Lower lobe of right lung (tissue), 2 donors: ENCODE measurements around the gene RCC1. TPM values are rescaled to one million over a fixed set of nuclear protein-coding genes. Genes with fewer than 3 reads are reported as not detected.
A peak's percentile ranks its signal among the peaks of the same experiment; 100 is the strongest.
"Not testable (repeated sequence)": the region's sequence is repeated elsewhere in the genome, so short reads cannot be mapped to it uniquely, and the experiment has no call there.

Experiments
- ATAC-seq, 2 donors: fragments of 200-7000 bp; cut with Tn5 transposase; one replicate each; pipeline ENCODE4 v1.9.1; 2020 to 2022; ENCODE audit warnings: mild to moderate bottlenecking in 2 of 2, moderate library complexity in 2 of 2
- DNase-seq: peaks from one replicate; pipeline ENCODE4 v3.0.0-alpha.2; 2020
- H3K27ac ChIP-seq: fragments of 200-600 bp; one replicate; pipeline ENCODE4 v1.8.0; 2022
- H3K27me3 ChIP-seq: fragments of 200-600 bp; one replicate; pipeline ENCODE4 v1.8.0; 2022; ENCODE audit warnings: low read depth
- H3K36me3 ChIP-seq: fragments of 200-600 bp; one replicate; pipeline ENCODE4 v1.8.0; 2022; ENCODE audit warnings: mild to moderate bottlenecking
- H3K4me1 ChIP-seq: fragments of 200-600 bp; one replicate; pipeline ENCODE4 v1.8.0; 2022
- H3K4me3 ChIP-seq: fragments of 200-600 bp; one replicate; pipeline ENCODE4 v1.8.0; 2022; ENCODE audit warnings: mild to moderate bottlenecking
- H3K9me3 ChIP-seq: fragments of 200-600 bp; one replicate; pipeline ENCODE4 v1.8.0; 2022
- CTCF ChIP-seq: fragments of 200-600 bp; IDR thresholded peaks from one replicate; pipeline ENCODE4 v1.8.0; 2022; ENCODE audit warnings: antibody characterized with exemption, mild to moderate bottlenecking
- intact Hi-C: fragments of 100-400 bp; cut with DNase I; formaldehyde crosslinking; loops from one replicate; pipeline ENCODE4 v1.11.0; 2022
- total RNA-seq: library from RNA; stranded (reverse); fragmentation: NEBNext Ultra II Directional; extraction: Animal tissue kit (Norgen Biotek cat#: 25700); gene quantifications from one replicate; pipeline ENCODE4 v1.2.1, GENCODE V29; 2021
- donor health status: DM: no; HTN: yes; CAD: no; lungs with severe emphysema.

Gene RCC1
- total RNA-seq, 1 donor from 2014 or later, result 29.1 TPM

GRCh38 chr1:28580722-28581530 lies 75.1 kb downstream of the RCC1 start:
- Histone ChIP-seq H3K27me3 (no peaks in the 10 kb centered on the region), H3K4me3 (peak overlapping the region; percentile 96), H3K4me1 (peaks cover 32% of the 10 kb centered on the region), H3K27ac (peak overlapping the region; percentile 91), H3K9me3 (no peaks in the 10 kb centered on the region), H3K36me3 (peaks cover 43% of the 10 kb centered on the region)
- ATAC-seq (peak; percentile 43), DNase-seq (peak; percentile 60)
- TF ChIP-seq CTCF, result no peak
- intact Hi-C loops, result no loop called here

- ATAC-seq (peak; percentile 99), DNase-seq (peak; percentile 98)
- peaks cover 39% of the 10 kb centered on the region for H3K36me3 ChIP-seq
- no peaks in the 10 kb centered on the region for H3K9me3 ChIP-seq
- H3K4me1 ChIP-seq, result peaks cover 32% of the 10 kb centered on the region
- intact Hi-C loops, result no loop called here
- peak overlapping the region; percentile 91 for H3K27ac ChIP-seq
- no peaks in the 10 kb centered on the region for H3K27me3 ChIP-seq
- H3K4me3 ChIP-seq, result peak overlapping the region; percentile 96
- peak; percentile 16 for TF ChIP-seq CTCF
Measured at GRCh38 chr1:28581531-28582247, 75.8 kb downstream of the RCC1 start.

- peak overlapping the region; percentile 96 for H3K4me3 ChIP-seq
- peak overlapping the region; percentile 91 for H3K27ac ChIP-seq
- no peaks in the 10 kb centered on the region for H3K9me3 ChIP-seq
- peaks cover 34% of the 10 kb centered on the region for H3K36me3 ChIP-seq
- no peak for TF ChIP-seq CTCF
- peaks cover 32% of the 10 kb centered on the region for H3K4me1 ChIP-seq
- no peak for DNase-seq
- peak; percentile 2 to 33 for ATAC-seq
- H3K27me3 ChIP-seq, result no peaks in the 10 kb centered on the region
- intact Hi-C loops, result no loop called here
Measured at GRCh38 chr1:28582248-28582615, 76.4 kb downstream of the RCC1 start.

- ATAC-seq, H3K9me3 ChIP-seq, intact Hi-C loops, H3K4me3 ChIP-seq, H3K36me3 ChIP-seq, H3K27ac ChIP-seq, DNase-seq, H3K27me3 ChIP-seq: not testable (repeated sequence)
- peaks cover 19% of the 10 kb centered on the region for H3K4me1 ChIP-seq
Measured at GRCh38 chr1:28586585-28587391, 80.9 kb downstream of the RCC1 start.

Other genes starting within 250 kb of the RCC1 start
- 13.1 TPM for gene SESN2, start 246.5 kb upstream of the RCC1 start, total RNA-seq
- gene MED18, start 177.0 kb upstream of the RCC1 start, total RNA-seq, result 12.6 TPM
- 44.2 TPM for gene PHACTR4, start 136.3 kb upstream of the RCC1 start, total RNA-seq
- 26.3 TPM for gene TRNAU1AP, start 47.0 kb downstream of the RCC1 start, total RNA-seq
- 7.0 TPM for gene RAB42, start 86.2 kb downstream of the RCC1 start, total RNA-seq
- gene TAF12, start 137.0 kb downstream of the RCC1 start, total RNA-seq, result 21.8 TPM
- gene RNU11, start 142.6 kb downstream of the RCC1 start, total RNA-seq, result not detected
- 14.2 TPM for gene GMEB1, start 162.7 kb downstream of the RCC1 start, total RNA-seq
- 70.9 TPM for gene YTHDF2, start 230.9 kb downstream of the RCC1 start, total RNA-seq